GM12878 (cell line): ENCODE results near the gene PIEZO2. TPM values are rescaled to one million over a fixed set of nuclear protein-coding genes. Genes with fewer than 3 reads are reported as not detected.

ENCODE experiments used
- CUX1 ChIP-seq: IDR thresholded peaks from 2 replicates; pipeline ENCODE4 v1.6.1; 2012; ENCODE audit warnings: improper control_type of control experiment, low read depth, low read length; ENCODE audit not compliant: insufficient replicate concordance
- E4F1 ChIP-seq: fragments of 450-650 bp; IDR thresholded peaks from 2 replicates; pipeline ENCODE4 v1.6.1; 2018; ENCODE audit warnings: borderline replicate concordance, mild to moderate bottlenecking; ENCODE audit not compliant: partially characterized antibody
- EGR1 ChIP-seq, 2 experiments: IDR thresholded peaks; 1 replicate in 1 of 2; 2 replicates in 1 of 2; pipeline ENCODE4 v1.6.1; 2011 to 2012; ENCODE audit warnings: low read depth in 2 of 2, low read length in 2 of 2, borderline replicate concordance in 1 of 2, mild to moderate bottlenecking in 1 of 2, moderate library complexity in 1 of 2
- HSF1 ChIP-seq: fragments of 150-350 bp; IDR thresholded peaks from 2 replicates; pipeline ENCODE4 v1.6.1; 2014; ENCODE audit warnings: mild to moderate bottlenecking, low read depth, low read length
- NR2C2 ChIP-seq: IDR thresholded peaks from 2 replicates; pipeline ENCODE4 v1.6.1; 2011; ENCODE audit warnings: borderline replicate concordance, low read depth; ENCODE audit not compliant: control insufficient read depth, insufficient read length
- ZBTB4 ChIP-seq: fragments of 450-650 bp; formaldehyde crosslinking; IDR thresholded peaks from 2 replicates; pipeline ENCODE4 v1.4.0; 2022; ENCODE audit warnings: mild to moderate bottlenecking, moderate library complexity
- ZNF687 ChIP-seq: fragments of 450-650 bp; IDR thresholded peaks from 2 replicates; pipeline ENCODE4 v1.6.1; 2017; ENCODE audit warnings: mild to moderate bottlenecking, moderate library complexity
- polyA plus RNA-seq, 11 experiments: library from polyadenylated mRNA; depleted of rRNA in 4 of 11; unstranded in 6 of 11; stranded (reverse) in 5 of 11; fragments of >200 nt; fragmentation: Nextera tagmentation in 4 of 11; fragmentation: Illumina TruSeq in 1 of 11; extraction: Ambion mirVana in 4 of 11; extraction: Trizol in 1 of 11; gene quantifications; 1 replicate in 1 of 11; 2 replicates in 10 of 11; pipeline versions ENCODE4 v1.2.1 to v1.2.3, GENCODE V29; 2011 to 2016; ENCODE audit warnings: inconsistent platforms in 2 of 11, missing spikeins in 2 of 11, low read depth in 1 of 11
- total RNA-seq, 4 experiments: library from RNA; depleted of rRNA in 3 of 4; stranded (reverse); fragments of >200 nt in 3 of 4; fragmentation: Illumina TruSeq in 1 of 4; extraction: Trizol in 1 of 4; gene quantifications; 2 replicates each; pipeline versions ENCODE4 v1.2.1 to v1.2.3, GENCODE V29; 2013 to 2021

The PIEZO2 gene
- total and polyA plus RNA-seq, 10 of the 15 experiments (the other 5 are each of a cell fraction or from before 2014, with no cell fraction given) = 6.7 to 42.3 (median 27.4) TPM

- no peak for TF ChIP-seq NR2C2
- TF ChIP-seq ZBTB4 = no peak
- no peak for TF ChIP-seq CUX1
- no peak for TF ChIP-seq E4F1
- no peak for TF ChIP-seq ZNF687
- TF ChIP-seq HSF1 = no peak
- TF ChIP-seq EGR1 (IDR thresholded peaks at IDR 0.05; ENCODE audit: borderline replicate concordance in 1 of 2, low read depth in 2 of 2, low read length in 2 of 2) = no peak
- TF ChIP-seq, all 136 proteins: peak for 0
Observed at GRCh38 chr18:10690366-10690765, 459.0 kb downstream of the PIEZO2 start (continued).
